Activated CD8-positive, alpha-beta memory T cell treated with anti-CD3 and anti-CD28 coated beads for 36 hours (primary cell): ENCODE data around the gene NCF1. TPM values are rescaled to one million over a fixed set of nuclear protein-coding genes. Genes with fewer than 3 reads are reported as not detected.
"Not testable (repeated sequence)": the region's sequence is repeated elsewhere in the genome, so short reads cannot be mapped to it uniquely, and the experiment has no call there.

Experiments used
- CTCF ChIA-PET: fragments of 350-600 bp; sonication (Branson Sonifier 250); formaldehyde crosslinking; loops from one replicate; lab custom pipeline; 2021; ENCODE audit warnings: antibody characterized with exemption; lab: Charles Lee
- POLR2A ChIA-PET: fragments of 350-600 bp; sonication (Branson Sonifier 250); formaldehyde crosslinking; loops from one replicate; lab custom pipeline; 2021; ENCODE audit warnings: antibody characterized with exemption; lab: Charles Lee
- total RNA-seq, 2 experiments: library from RNA; stranded (reverse); gene quantifications; one replicate each; pipeline ENCODE4 v1.2.3, GENCODE V29; 2021

The NCF1 gene
- total RNA-seq, 2 experiments from 2014 or later, result 0.25 to 0.31 TPM

DNA sequence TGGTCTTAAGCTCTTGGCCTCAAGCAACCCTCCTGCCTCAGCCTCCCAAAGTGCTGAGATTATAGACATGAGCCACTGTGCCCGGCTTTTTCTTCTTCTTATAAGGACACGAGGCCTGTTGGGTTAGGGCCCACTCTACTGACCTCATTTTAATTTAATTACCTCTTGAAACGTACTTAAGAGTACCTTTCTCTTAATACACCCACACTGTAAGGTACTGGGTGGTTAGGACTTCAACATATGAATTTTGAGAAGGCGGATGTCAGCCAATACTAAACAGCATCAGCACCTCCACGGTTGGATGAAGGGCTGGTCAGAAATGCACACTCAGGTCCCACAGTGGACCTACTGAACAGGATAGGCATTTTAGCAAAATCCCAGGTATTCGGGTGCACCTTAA is 7.9 kb downstream of the NCF1 start:
- CTCF ChIA-PET, POLR2A ChIA-PET: not testable (repeated sequence)

DNA sequence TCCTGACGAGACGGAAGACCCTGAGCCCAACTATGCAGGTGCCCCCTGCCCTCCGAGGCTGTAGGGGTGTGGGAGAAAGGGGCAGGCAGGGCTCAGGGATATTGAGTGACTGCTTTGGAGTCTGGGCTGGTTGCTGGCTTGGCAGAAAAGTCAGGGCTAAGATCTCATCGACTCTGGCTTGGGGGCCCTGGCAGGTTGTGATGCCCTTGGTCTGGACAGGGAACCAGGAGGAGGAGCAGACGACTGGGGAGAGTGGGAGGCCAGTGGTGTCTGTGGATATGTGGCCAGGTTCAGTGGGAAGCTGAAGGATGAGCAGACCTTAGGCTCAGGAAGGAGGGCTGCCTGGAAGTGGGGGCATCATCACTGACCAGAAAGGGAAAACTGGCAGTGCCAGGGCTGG is 9.8 kb downstream of the NCF1 start:
- POLR2A ChIA-PET, CTCF ChIA-PET: not testable (repeated sequence)

- CTCF ChIA-PET, POLR2A ChIA-PET: not testable (repeated sequence)
Observed at GRCh38 chr7:74788369-74789150, 14.7 kb downstream of the NCF1 start.

DNA sequence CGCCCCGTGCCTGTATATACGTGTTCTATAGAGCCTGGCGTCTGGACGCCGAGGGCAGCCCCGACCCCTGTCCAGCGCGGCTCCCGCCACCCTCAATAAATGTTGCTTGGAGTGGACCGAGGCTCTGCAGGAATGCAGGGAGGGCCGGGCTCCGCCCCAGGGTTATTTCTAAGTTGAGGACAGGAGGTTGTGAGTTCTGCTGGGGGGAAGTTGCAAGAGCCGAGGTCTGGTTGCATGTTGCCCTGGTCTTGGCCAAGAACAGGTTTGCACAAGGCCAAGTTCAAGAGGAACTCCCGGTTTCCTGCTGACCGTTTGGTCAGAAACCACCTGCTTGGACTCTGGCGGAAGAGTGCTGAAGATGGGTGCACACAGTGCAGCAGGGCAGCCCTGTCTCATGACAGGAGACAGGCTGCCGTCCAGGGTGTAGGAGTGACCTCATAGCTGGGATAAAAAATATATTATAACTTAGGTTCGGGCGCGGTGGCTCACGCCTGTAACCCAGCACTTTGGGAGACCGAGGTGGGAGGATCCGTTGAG is 15.5 kb downstream of the NCF1 start:
- POLR2A ChIA-PET, CTCF ChIA-PET: not testable (repeated sequence)

GRCh38 chr7:74797848-74798622 is 24.2 kb downstream of the NCF1 start:
- CTCF ChIA-PET, POLR2A ChIA-PET: not testable (repeated sequence)

DNA sequence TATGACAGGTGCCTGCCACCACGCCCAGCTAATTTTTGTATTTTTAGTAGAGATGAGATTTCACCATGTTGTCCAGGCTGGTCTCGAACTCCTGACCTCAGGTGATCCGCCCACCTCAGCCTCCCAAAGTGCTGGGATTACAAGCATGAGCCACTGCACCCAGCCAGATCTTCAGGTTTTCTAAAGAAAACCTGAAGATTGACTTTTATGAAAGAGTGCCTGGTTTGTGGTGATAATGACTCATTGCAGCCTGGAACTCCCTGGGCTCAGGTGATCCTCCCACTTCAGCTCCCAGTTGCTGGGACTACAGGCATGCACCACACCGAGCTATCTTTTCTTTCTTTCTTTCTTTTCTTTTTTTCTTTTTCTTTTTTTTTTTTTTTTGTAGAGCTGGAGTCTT is 24.8 kb downstream of the NCF1 start:
- CTCF ChIA-PET, POLR2A ChIA-PET: not testable (repeated sequence)

DNA sequence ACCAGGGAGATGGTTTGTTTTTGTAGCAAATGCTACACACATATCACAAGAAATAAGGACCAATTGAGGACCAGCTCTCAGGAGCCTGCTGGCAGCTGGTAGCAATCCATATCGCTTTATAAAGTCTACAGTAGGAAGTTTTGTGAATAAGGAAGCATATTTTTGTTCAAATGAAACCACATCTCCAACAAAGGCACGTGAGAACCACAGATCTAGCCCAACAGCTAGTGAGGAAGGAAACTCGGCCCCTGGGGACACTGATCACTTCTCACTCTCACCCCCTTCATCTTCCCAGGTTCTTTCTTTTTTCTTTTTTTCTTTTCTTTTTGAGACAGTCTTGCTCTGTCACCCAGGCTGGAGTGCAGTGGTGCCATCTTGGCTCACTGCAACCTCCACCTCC is 42.1 kb downstream of the NCF1 start:
- CTCF ChIA-PET, POLR2A ChIA-PET: not testable (repeated sequence)

GRCh38 chr7:74820146-74820805 is 46.5 kb downstream of the NCF1 start:
- POLR2A ChIA-PET, result not testable (repeated sequence)

GRCh38 chr7:74821259-74821658 is 47.4 kb downstream of the NCF1 start:
- CTCF ChIA-PET, POLR2A ChIA-PET: not testable (repeated sequence)

More at GRCh38 chr7:74820146-74820805, 46.5 kb downstream of the NCF1 start:
- CTCF ChIA-PET, result not testable (repeated sequence)

GRCh38 chr7:74829959-74830358 is 56.1 kb downstream of the NCF1 start:
- CTCF ChIA-PET, result interaction anchor here (0.6 kb wide), 1 partner anchor 946 kb away, joined by 3 read pairs; no protein-coding TSS in a partner anchor
- POLR2A ChIA-PET, result not testable (repeated sequence)

GRCh38 chr7:74830411-74830810 is 56.6 kb downstream of the NCF1 start:
- POLR2A ChIA-PET, CTCF ChIA-PET: not testable (repeated sequence)

Other genes with a start within 250 kb of the NCF1 start
- 100 to 1,000 TPM; 168 TPM for gene GTF2I, start 116.3 kb upstream of the NCF1 start, total RNA-seq
- 1 to 10 TPM; 3.3 to 3.6 TPM for gene GTF2IRD2, start 77.6 kb downstream of the NCF1 start, total RNA-seq
- gene CASTOR2, start 190.7 kb downstream of the NCF1 start, total RNA-seq, result 1 to 10 TPM; 4.9 to 5.0 TPM